Measurements from ENCODE around the gene KANK2.

DNA sequence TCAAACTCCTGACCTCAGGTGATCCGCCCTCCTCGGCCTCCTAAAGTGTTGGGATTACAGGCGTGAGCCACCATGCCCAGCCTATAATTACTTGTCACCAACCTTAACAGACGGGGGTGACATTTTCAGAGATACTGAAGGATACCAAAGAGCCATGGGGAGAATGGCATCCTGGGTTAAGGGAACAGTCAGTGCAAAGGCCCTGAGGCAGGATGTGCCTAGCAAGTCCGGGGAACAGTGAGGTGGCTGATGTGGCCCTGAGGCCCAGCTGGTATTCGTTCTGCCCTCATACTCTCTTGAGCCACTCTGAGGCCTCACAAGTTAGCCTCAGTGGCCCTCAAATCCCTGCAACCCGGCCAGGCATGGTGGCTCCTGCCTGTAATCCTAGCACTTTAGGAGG is 27.1 kb upstream of the KANK2 start:
- TF ChIP-seq EZH2 (IDR thresholded peaks at IDR 0.05) (no peak), FOXP2 (optimal IDR thresholded peaks at IDR 0.05; ENCODE audit: control extremely low read depth, extremely low read length, insufficient read depth) (no peak)

All from SK-N-MC (cell line).